ENCODE data around the gene GPHA2.

GPHA2 gene

DNA sequence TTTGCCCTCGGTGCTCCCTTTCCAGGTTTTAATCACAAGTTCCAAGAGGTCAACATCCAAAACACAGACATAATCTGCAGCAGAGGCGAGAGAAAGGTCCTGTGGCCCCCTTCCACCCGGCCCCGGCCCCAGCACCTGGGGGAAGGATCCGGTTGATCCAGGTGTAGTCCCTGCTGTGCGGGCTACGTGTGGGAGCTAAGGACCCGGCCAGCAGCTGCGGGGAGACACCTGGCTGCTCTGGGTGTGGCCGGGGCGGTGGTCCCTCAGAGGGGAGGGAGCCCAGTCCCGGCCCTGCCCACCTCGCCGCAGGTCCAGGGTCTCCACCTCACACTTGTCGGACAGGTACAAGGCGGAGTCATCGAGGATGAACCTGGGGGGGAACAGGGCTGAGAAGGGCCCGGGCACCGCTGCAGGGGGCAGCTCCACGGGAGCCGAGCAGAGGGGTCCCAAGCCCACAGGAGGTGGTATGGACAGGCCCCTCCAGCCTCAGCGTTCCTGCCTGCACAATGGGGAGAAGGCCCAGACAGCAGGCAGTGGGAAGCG, 32.3 kb downstream of the GPHA2 start:
- no peak overlapping the region for H3K4me3 ChIP-seq (ENCODE audit: low read length)
- TF ChIP-seq, protein P1, sequence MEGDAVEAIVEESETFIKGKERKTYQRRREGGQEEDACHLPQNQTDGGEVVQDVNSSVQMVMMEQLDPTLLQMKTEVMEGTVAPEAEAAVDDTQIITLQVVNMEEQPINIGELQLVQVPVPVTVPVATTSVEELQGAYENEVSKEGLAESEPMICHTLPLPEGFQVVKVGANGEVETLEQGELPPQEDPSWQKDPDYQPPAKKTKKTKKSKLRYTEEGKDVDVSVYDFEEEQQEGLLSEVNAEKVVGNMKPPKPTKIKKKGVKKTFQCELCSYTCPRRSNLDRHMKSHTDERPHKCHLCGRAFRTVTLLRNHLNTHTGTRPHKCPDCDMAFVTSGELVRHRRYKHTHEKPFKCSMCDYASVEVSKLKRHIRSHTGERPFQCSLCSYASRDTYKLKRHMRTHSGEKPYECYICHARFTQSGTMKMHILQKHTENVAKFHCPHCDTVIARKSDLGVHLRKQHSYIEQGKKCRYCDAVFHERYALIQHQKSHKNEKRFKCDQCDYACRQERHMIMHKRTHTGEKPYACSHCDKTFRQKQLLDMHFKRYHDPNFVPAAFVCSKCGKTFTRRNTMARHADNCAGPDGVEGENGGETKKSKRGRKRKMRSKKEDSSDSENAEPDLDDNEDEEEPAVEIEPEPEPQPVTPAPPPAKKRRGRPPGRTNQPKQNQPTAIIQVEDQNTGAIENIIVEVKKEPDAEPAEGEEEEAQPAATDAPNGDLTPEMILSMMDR (conservative IDR thresholded peaks at IDR 0.05; ENCODE audit: low read depth, low read length): no peak
- no peak for DNase-seq (ENCODE audit: low read depth)

DNA sequence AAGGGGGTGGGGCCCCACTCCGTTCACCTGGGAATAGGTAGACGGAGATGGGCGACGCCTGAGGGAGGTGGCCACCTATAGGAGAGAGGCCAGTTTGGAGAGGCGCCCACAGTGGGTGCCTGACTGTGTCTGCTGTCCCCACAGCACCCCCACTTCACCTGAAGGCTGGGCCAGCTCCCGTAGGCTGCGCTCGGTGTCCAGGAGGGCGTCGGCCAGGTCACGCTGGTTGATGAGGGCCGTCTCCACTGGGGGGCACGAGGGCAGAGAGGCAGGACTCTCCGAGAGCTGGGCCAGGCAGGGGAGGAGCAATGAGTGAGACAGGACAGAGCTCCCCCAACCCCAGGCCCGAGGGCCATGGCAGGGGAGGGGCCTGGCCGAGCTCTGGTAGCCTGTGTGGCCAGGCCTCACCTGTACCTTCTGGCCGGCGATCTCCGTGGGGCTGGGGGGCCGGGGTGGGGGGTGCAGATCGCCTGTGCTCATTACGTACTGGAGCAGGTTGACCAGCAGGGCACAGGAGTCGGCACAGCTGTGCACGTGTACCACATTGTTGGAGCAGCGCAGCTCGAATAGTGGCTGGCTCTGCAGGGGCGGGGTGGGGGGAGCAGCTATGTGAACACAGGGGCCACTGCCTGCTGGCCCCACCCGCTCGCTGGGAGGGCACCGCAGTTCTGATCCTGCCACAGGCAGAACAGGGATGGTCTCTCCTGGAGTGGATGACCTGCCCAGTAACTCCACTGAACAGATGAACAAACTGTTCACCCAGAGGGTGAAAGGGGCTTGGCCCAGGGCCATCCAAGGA, 33.4 kb downstream of the GPHA2 start:
- H3K4me3 ChIP-seq (ENCODE audit: low read length): no peak overlapping the region
- DNase-seq (ENCODE audit: low read depth): no peak
- TF ChIP-seq, protein P1 (conservative IDR thresholded peaks at IDR 0.05; ENCODE audit: low read depth, low read length): no peak

DNA sequence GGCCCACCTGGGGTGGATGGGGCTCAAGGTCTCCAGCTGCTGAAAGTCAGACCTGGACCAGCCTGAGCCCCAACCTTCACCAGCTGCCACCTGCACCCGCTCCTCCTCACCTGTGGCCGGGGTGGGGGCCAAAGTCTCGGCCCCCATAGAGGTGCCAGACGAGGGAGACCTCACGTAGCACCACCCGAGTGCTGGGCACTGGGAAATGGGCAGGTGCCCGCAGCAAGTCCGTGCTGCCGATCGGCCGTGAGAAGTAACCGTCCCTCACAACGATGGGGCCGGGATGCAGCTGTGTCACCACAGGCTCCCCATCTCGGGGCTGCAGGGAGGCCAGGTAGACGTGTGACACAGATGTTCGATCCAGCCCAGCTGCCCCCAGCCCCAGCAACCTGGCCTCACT, 34.9 kb downstream of the GPHA2 start:
- no peak overlapping the region for H3K4me3 ChIP-seq (ENCODE audit: low read length)
- DNase-seq (ENCODE audit: low read depth): no peak
- TF ChIP-seq, protein P1 (conservative IDR thresholded peaks at IDR 0.05; ENCODE audit: low read depth, low read length): no peak

DNA sequence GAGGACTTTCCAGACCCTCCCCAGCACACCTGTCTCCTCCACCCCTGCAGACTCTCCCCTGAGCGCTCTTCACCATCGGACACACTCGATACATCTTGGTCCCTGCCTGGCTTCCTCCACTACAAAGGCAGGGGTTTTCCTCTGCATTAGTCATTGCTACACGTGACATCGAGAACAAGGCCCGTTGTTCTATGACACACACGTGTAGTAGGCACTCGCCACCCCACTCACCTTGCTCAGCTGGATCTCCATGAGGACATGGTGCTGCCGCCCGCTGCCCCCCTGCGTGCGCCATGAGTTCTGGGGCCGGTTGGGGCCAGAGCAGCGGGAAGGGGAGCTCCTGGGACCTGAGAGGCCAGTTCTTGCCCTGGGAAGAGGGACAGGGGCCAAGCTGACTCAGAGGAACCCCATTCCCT, 35.4 kb downstream of the GPHA2 start:
- TF ChIP-seq, protein P1 (conservative IDR thresholded peaks at IDR 0.05; ENCODE audit: low read depth, low read length): no peak
- DNase-seq (ENCODE audit: low read depth): no peak
- H3K4me3 ChIP-seq (ENCODE audit: low read length): no peak overlapping the region

DNA sequence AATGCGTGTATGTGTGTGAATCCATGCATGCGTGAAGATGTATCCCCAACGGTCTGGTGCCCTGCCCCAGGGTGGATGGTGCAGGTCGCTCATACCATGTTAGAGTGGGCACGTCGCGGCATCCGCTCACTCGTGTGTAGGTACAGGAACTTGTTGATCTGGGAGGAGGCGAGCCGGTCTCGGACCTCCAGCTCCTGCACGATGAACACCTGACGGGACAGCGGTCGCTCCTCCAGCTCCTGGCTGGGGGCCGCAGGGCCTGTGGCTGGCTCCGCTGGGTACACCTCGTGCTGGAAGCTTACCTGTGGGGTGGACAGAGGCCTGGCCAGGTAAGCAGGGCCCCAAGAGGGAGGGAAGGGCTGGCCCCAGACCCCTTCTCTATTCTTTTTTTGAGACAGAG, 37.2 kb downstream of the GPHA2 start:
- DNase-seq (ENCODE audit: low read depth): no peak
- H3K4me3 ChIP-seq (ENCODE audit: low read length): no peak overlapping the region
- TF ChIP-seq, protein P1 (conservative IDR thresholded peaks at IDR 0.05; ENCODE audit: low read depth, low read length): no peak

DNA sequence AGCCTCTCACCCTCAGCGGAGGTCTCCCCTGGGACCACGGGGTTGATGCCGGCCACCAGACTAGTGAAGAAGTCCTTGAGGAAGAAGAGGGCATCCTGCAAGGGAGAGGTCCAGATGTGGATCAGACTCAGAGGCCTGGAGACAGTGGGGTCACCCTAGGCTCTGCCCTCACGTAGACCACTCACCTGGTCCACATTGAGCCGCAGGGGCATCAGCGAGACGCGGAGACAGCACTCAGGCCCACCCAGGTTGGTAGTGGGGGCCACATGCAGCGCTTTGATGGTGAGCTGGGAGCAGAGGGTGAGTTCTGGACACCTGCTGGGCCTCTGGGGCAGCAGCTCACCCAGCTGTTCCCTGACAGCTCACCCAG, 37.6 kb downstream of the GPHA2 start:
- TF ChIP-seq, protein P1 (conservative IDR thresholded peaks at IDR 0.05; ENCODE audit: low read depth, low read length): no peak
- DNase-seq (ENCODE audit: low read depth): no peak
- no peak overlapping the region for H3K4me3 ChIP-seq (ENCODE audit: low read length)

Data from retinal pigment epithelial cell (primary cell).